Measurements from ENCODE around the gene C10orf67.
"Not testable (repeated sequence)": the region's sequence is repeated elsewhere in the genome, so short reads cannot be mapped to it uniquely, and the experiment has no call there.

C10orf67 gene

DNA sequence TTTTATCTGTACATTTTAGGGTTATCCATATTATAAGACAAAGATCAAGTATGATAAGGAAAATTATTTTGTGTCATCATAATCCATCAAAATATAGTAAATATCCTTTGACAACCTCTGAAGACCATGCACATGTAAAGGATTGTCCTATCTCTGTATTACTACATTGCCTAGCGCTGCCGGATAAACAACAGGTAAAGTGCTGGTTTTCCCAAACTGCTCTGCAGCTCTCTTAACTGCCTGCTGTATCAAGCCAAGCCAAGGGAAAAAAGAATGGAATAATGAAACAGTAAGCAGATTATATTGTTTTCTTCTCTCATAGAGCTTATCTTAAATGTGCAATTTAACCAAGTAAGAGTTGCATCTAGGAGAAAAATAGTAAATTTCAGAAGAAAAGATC lies 81.7 kb downstream of the C10orf67 start:
- no peak for DNase-seq

DNA sequence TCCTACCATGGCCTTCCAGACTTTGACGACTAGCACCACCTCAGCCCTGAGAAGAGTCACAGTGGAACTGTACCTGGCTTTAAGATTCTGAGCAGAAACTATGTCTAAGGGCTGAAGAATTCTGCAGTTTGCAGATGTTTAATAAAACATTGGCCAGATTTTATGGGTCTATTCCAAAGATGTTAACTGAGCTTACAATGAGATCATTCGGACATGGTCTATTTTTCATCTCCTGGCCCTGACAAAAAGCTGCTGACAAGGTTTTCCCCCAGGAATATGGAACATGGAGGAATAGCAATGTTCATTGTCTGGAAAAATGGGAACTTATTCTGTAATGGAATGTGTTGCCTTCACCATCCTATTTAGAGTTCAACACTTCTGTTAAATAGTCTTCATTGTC lies 86.1 kb downstream of the C10orf67 start:
- no peak for DNase-seq

DNA sequence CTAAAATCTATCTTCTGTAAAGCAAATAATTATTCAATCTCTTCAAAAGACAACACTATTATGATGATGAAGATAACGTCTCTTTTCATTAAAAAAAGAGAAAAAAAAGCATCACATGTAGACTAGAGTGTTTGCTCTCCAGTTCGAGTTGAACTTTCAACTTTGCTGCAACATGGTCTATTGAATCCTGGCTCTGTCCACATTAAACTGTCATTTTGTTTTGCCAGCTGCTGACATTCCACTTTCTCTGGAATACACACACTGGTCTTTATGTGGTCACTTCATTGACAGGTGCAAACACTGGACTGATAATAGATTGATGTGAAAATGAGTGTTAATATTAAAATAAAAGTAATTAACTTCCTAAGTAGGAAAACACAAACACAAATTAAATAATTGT lies 90.8 kb downstream of the C10orf67 start:
- no peak for DNase-seq

DNA sequence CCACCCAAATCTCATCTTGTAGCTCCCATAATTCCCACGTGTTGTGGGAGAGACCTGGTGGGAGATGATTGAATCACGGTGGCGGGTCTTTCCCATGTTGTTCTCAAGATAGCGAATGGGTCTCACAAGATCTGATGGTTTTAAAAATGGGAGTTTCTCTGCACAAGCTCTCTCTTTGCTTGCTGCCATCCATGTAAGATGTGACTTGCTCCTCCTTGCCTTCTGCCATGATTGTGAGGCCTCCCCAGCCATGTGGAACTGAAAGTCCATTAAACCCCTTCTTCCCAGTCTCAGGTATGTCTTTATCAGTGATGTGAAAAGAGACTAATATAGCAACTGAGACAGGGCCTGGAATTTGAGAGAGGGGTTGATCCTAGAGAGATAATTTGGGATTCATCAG lies 91.7 kb downstream of the C10orf67 start:
- DNase-seq, result not testable (repeated sequence)

DNA sequence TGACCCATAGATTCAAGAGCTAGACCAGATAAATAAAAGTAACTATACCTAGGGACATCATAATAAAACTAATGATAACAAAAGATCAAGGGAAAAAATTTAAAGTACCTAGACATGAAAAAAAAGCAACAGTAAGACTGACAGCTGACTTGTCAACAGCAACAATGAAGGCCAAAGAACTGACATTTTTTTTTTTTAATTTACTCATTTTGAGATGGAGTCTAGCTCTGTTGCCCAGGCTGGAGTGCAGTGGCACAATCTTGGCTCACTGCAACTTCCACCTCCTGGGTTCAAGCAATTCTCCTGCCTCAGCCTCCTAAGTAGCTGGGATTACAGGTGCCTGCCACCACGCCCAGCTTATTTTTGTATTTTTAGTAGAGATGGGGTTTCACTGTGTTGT lies 102.8 kb downstream of the C10orf67 start:
- DNase-seq, result not testable (repeated sequence)

DNA sequence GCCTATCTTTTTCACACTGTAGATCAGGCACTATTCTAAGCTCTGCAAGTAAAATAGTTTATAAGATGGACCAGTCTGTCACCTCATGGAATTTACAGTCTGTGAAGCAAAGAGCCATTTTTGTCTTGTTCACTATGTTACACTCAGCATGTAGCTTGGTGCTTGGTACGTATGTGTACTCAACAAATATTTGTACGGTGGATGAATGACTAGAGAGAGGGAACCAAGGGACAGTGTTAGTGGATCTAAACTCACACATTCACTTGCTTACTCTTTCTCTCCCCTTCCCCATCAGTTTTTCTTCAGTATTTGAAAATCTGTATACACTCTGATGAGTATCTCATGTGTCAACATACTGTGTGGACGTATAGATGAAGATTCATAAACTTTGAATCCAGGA lies 106.6 kb downstream of the C10orf67 start:
- DNase-seq, result no peak

DNA sequence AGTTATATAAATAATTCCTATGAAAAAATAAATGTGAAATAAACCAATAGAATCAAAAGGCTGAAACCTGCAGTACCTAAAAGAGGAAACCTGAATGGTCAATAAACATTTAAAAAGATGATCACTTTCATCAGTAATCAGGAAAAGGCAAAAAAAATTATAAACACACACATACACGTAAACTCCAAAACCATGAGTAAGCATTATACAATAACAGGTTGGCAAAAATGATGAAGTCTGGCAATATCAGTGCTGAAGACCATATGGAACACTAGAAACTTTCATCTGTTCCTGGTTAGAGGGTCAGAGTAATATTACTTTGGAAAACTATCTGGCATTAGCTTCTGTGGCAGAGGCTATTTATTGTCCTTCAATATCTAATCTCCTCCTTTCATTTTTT lies 114.0 kb downstream of the C10orf67 start:
- no peak for DNase-seq

DNA sequence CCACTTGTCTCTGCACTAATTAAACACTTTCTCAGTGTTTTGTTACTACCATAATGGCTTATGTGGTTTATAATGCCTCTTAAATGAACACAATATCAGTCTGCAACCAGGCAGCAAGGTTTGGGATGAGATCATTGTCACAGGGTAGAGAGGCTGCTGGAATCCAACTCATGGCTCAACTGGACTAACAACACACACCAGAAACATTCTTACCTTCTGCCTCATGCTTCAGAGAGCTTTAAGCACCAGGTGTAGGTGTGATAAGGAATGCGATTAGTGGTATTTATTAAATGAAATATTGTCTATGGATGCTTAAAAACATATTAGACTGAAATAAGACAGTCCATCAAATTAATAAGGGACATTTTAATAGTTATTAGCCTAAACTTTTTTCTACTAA lies 127.1 kb downstream of the C10orf67 start:
- no peak for DNase-seq

DNA sequence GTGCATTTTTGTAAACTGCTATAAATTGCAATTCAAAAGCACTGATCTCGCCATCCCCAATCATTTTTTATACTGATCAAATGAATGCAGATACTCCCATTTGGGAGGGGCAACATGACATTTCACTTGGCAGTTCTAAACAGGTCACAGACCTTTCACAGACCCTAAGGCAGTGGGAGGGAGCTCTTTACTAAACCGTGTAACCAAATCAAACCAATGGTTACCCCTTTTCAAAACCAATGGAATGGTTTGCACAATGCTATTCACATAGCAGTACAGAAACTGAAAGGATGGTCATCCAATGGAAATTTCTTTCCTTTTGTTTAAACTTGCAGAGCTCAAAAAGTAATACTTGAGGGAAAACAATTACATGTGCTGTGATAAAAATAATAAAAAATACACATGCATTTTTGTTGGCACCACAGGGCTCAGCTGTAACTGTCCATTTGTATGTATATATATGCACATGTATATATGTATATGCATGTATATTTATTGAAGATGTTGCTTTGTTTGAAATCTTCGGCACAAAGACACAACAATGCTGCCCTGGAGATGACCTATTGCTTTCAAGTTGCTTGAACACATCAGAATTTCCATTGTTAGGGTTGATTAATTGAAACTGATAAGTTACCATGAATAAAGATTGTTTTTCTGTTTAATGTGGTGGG lies 138.5 kb downstream of the C10orf67 start:
- no peak for DNase-seq

DNA sequence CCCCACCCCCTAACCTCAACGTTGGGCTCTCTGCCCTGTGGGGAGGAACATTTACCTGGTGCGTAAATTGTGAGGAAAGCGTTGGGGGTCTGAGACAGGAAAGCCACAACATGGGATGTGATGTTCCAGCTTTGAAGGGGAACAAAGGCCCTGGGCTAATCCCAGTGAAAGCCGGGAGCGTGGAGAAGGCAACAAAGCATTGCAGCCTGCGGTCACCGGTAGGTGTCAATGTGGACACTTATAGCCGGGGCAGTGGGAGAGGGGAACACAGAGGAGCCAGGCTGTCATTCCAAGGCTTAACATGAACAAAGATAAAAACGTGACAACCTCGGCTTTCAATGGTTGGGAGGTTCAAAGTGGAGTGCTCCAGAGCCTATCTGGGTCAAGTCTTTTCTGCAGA lies 139.8 kb downstream of the C10orf67 start:
- no peak for DNase-seq

DNA sequence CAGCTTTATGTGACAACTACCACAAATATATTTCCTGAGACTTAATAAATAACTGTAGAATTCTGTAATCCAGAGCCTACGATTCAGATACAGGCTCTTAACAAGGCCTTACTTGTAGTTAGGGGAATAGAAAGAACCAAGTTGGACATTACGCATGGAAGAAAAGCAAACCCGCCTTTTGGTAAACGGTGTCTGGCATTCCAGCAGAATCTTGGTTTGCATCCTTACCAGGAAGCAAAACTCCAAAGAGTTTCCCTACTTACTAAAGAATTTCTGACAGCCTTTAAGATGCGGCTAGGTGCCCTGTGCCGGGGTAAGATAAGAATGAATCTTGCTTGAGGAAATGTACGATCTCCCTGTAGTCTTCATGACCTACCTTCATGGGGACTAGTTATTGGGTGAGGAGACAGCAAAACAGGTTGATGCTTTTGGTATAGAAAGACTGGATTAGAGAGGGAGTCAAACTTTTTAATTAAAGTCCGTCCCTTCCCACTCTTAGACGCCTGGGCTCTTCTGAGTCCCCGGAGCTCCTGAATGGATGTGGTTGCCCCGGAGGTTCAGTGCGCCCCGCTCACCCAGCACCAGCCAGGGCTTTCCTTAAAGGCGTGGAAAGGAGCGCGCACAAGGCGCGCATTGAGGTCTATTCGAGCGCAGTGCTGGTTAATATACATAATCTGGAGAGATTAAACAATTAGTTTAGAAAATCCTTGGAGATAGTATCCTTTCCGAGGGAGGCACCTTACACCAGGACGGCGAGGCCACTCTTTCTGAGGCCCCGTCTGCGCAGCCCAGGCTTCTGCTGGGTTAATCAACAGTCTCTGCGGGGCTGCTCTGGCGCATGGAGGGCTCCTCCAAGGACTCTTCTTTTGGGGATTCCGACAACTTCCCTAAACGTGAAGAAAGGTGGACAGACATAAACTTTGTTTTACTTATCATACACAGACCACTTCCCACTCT lies 140.9 kb downstream of the C10orf67 start:
- DNase-seq, result no peak

DNA sequence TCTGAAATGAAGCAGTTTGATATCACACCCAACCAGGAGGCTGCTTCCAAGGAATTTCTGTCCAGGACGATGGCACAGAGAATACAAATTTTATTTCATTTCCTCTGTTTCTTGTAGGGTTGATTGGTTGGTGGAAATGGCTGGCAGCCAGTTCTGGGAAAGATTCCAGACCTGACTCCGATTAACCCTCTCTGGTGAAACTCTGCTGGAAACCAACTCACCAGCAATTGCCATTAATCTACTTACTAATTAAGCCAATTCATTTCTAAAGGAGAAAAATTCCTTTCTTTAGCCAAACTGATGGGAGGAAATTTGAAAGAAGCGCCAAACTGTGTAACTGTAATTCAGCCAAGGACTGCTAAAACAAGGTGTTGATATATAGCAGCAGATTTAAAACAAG lies 141.8 kb downstream of the C10orf67 start:
- no peak for DNase-seq

DNA sequence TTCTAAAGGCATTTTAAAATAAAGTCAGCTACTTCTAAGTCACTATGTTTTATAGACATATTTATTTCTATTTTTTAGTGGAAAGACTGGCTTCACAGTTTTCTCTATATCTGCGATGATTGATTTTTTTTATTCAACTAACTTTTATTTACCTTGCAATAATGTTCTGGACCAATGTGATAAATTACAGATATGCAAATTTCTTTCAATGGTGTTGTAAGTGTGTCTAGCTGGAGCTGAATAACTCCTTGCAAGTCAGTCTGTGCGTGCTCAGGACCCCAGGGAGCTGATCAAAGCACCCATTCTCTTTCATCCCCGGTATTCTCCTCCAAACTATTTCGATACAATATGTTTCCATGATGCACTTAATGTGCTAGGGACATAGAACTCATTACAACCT lies 142.8 kb downstream of the C10orf67 start:
- no peak for DNase-seq

DNA sequence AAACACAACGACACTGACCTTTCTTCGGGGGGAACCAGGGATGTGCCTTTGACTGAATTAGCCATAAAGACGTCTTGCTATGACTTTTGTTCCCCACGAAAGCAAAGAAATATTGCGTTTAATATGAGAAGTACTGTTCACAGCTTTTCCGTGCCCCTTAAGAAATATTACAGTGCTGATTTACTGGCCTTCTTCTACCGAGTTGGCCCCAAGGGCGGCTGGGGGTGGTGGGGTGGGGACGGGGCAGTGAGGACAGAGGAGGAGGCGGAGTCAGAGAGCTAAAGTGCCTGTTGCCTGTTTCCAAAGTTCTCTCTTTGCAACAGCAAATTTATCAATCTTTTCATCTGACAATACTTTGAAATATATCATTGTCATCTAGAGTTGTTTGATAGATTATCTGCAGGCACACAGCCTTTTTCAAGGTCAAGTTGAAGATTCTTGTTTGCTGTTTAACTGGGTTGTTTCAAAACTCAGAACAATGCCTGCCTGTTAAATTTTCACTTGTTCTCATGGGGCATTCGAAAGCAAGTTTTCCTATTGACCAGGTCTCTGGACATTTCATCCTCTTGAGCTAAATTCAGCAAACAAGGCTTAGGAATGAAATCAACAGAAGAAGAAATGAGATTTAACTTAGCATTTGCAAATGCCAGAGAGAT lies 143.5 kb downstream of the C10orf67 start:
- DNase-seq, result no peak

DNA sequence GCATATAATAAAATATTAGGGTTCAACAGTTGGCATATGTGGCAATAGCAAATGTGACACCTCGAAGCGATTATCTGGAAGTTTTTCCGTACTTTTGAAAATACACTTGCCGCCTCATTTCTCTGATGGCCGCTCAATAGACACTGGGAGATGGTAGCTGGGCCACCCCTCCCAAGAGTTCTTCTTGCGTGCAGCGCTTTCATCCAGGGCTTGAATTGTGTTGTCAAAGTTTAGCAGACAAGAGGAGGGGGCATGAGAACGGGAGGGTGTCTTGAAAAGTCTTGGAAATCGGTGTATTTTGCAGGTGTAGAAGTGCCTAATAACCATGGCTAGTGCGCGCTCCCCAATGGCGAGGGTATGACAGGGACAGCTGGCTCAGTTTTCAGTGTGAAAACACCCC lies 144.0 kb downstream of the C10orf67 start:
- DNase-seq, result no peak

DNA sequence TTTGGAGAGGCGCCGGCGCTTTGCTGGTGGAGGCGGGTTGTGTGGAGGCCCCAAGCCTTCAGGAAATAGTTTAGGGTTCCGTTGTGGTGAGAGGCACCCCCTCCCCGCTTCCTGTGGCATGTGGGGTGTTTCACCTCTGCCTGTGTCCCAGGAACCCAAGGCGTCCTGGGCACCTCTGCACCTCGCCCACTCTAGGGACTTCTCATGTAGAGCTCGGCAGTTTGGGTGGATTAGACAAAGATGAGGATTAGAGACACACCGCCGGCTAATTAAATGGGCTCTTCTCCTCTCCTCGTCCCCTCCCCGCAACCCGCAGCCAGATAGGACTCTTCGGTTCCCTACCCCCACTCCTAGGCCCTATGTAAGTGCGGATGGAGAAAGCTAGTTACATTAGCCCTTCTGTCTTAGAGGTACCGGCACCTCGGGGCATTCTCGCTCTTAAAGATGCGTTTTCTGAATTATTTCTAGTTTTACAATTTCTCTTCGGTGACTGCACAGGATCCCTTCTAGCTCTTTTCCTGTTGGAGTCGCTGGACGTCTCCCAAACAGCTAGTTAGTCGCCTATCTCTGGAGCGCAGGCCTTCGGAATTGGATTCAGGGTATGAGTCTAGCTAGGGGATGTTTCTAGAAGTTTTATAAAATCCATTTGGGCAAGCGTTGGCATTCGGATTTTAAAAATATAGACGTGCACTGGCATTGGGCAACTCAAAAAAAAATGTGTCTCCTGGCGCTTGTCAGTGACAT lies 144.7 kb downstream of the C10orf67 start:
- DNase-seq, result no peak

DNA sequence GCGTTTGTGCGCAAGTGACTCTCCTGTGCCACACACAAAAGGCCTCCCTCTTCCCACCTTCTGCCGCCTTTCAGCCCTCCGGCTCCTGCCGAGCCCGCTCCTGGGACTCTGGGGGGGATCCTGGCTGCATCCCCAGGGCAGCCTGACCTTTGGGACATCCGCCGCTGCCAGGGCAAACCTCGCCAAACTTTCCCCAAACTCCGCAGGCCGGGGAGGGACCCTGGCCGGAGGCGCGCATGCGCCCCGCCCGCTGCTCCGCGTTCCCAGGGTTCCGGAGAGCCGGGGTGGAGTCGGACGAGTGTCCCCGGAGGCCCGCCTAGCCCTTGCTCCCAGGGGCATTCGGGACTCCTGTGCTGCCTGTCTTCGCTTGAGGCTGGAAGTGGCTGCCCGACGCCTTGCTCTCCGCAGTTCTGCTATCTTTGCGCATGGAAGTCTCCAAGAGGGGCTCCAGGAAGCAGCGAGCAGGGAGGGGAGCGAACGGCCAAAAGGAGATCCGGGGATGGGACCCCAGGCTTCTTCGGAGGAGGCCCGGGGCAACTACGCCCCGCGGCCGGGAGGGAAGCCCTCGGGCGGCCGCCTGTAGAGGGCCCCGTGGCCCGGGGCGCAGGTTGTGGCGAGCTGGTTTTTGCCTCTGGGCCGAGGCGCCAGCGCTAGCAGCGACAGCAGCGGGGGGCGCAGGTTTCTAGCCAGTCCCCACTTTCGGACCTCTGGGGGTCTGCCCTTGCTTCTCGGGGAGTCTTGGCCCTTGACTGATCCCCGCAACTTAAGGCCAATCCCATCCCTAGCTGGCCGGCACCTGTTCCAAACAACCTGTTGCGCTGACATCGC lies 145.4 kb downstream of the C10orf67 start:
- no peak for DNase-seq

DNA sequence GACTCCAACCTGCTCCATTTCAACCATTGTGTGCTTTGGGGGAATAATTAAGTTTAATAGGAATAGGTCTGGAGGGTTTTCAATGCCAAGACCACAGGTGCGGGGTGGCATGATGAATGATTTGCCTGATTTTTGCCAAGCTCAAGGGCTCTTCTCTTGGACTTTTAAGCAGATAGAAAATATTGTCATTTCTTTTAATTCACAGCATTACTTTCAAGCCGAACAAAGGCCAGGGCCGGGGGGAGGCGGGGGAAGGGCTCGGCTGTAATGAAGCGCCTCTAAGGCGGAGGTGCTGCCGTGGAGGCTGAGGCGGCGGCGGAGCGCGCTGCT lies 146.0 kb downstream of the C10orf67 start:
- no peak for DNase-seq

DNA sequence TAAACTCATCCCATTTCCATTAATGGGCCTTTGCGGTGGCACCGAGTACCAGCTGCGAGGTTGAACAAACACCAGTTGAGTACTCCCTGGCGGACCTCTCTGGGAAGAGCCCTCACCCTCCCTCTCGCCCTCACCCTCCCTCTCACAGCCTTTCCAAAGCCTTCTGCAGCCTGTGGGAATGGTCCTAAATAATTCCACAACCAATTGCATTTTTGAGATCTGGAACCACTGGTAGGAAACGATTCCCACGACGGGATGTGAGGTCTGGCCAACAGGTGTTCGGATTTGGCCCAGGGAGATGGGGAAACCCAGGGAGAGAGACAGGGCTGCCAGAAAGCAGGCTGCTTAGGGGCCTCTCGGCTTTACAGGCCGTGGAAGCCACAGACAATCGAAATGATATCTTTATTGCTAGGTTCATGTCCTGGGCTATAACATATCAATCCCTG lies 147.2 kb downstream of the C10orf67 start:
- DNase-seq, result peak; percentile 7

DNA sequence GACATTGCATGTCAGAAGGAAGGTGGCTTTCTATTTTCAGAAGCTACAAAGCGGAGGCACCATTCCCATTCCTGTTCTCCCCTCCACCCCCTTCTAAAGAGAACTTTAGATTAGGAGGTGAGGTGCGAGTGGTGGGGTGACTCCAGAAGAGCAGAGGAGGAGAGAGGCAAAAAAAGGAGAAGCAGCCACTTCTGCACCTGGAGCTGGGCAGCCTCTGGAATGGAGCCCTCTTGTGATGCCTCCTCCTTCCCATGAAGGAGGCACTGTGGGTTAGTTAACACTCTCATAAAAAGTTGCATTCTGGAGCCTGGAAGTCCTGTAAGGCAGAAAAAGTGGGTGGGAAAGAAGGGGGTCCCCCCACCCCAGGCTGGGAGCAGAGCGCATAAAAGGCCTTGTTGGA lies 147.7 kb downstream of the C10orf67 start:
- no peak for DNase-seq

DNA sequence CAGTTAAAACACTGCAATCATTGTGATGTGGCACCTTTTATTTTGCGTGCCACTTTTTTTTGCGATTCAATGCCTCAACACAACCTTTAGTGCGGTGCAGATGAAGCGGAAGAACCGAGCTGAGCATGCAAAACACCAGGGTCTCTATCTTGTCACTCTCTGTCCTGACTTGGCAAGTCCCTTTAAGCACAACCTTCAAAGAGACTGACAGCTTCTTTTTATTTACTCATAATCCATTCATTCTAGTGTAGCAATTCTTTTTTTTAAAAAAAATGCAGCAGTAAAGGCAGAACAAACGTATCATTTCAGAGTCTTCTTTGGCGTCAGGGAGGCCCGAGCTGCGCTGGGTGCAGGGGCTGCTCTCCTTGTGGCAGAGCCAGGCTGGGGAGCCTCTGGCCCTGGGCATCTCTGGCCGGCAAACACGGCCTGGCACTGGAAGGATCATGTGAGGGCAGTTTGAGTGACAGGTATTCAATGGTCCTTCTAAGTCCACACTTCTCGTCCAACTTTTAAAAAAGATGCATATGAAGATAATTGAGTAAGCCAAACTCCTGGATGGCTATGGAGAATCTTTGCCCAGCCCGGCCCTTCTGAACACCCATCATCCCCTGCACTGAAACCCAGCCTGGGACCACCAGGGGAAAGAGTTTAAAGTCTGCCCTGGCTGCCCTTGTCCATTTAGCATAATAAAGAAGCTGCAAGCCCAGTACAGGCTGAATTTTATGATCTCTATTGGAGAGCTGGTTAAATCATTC lies 148.6 kb downstream of the C10orf67 start:
- no peak for DNase-seq

Data from NCI-H748 treated with DMSO at 0.1 percent for 48 hours (cell line).